Suppressor macrophage treated with lipopolysaccharide for 4 hours (primary cell): Measurements from ENCODE around the gene SLX1B.
"Not testable (repeated sequence)": the region's sequence is repeated elsewhere in the genome, so short reads cannot be mapped to it uniquely, and the experiment has no call there.

Experiments
- DNase-seq: peaks from one replicate; pipeline ENCODE4 v3.0.0-alpha.2; 2020

SLX1B gene

DNA sequence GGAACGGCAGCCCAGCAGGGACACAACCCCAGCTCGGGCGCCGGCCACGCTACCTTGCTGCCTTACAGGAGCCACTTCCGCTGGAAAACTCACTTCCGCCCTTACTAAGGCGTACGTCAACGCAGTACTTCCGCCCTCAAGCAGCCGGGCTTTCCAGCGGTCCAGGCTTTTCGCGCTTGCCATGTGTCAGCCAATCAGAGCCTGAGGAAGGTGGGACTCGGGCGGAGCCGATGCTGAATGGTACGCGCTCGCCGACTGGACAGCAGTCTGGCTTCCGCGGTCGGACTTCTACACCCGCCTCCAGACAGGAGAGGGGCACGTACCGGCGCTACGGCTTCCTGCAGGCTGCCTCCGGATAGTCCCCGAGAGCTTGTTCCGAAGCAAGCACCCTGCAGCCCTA lies at the start of gene SLX1B, which contains the start of gene BOLA2:
SLX1B (plus strand) TSS at position 265 of the 400 bp plus-strand sequence.
BOLA2 (minus strand) TSS at position 83 of the 400 bp plus-strand sequence. CDS start 98 bp downstream, outside the sequence.
- not testable (repeated sequence) for DNase-seq

DNA sequence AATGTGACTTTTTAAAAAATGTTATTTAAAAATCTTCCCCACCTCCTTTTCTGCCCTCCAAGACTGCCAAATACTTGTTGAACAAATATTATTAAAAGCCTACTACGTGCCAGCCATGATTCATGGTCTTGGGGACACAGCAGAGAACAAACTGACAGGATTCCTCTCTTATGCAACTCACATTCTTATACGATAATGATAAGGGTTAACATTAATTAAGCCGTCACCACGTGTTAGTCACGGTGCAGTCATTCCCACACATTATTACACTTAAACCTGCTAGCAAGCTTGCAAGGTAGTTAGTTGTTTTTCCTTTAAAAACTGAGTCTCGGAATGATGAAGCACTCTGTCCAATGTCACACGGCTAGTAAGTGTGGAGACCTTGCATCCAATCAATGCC lies 49.1 kb upstream of the SLX1B start:
- DNase-seq = not testable (repeated sequence)

DNA sequence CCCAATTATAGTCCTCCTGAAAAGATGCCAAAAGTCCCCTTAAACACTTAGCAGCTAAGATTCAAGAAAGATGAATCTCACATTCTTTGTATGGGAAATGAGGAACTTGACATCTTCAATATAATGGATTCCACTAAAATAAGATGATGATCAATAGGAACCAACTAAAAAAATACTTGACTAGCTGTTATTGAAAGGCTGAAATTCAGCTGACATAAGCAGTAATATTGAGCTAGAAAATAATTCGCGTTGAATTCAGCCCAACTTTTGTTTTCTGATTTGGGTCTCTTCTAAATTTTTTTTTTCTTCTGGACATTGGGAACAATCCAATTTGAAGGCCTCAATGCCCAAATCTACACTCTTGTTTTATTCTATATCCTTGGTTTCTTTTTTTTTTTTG lies 30.7 kb upstream of the SLX1B start:
- not testable (repeated sequence) for DNase-seq

DNA sequence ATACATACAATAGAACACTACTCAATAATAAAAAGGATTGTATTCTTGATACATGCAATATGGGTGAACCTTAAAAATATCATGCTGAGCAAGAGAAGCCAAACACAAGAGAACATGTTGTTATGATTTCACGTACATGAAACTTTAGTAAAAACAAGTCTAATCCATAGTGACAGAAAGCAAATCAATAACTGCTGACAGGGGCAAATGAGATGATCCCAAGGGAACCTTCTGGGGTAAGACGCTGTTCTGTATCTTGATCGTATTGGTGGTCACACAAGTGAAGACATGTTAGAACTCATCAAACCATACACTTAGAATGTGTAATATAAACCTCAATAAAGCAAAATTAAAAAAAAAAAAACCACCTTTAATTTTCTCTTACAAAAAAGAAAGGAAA lies 28.9 kb upstream of the SLX1B start:
- not testable (repeated sequence) for DNase-seq

GRCh38 chr16:29453754-29454153 lies 579 bp upstream of the SLX1B start:
- not testable (repeated sequence) for DNase-seq

GRCh38 chr16:29454828-29455227 lies 495 bp downstream of the SLX1B start:
- not testable (repeated sequence) for DNase-seq

DNA sequence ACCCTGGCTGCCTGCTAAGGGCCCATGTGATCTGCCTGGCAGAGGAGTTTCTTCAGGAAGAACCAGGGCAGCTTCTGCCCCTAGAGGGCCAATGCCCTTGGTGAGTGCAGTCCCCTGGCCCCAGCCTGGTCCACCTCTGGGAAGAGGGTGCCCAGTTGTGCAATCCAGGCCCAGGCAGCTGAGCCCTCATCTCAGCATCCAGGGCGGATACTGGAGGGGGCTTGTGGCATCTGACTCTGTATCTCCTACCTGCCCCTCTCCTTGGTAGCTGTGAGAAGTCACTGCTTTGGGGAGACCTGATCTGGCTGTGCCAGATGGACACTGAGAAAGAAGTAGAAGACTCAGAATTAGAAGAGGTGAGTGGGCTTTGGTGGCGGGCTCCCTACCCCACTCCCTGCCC lies 3.3 kb downstream of the SLX1B start:
- DNase-seq = not testable (repeated sequence)

GRCh38 chr16:29459706-29460646 lies 5.6 kb downstream of the SLX1B start, which contains the start of gene SULT1A4:
Gene SULT1A4, plus strand, starts transcription at chr16:29459913. Its CDS starts 1,473 bp downstream, at chr16:29461386.
- DNase-seq = not testable (repeated sequence)

- not testable (repeated sequence) for DNase-seq
Observed at GRCh38 chr16:29460647-29461030, 6.3 kb downstream of the SLX1B start.

- not testable (repeated sequence) for DNase-seq
Observed at GRCh38 chr16:29465985-29466824, 11.9 kb downstream of the SLX1B start.

DNA sequence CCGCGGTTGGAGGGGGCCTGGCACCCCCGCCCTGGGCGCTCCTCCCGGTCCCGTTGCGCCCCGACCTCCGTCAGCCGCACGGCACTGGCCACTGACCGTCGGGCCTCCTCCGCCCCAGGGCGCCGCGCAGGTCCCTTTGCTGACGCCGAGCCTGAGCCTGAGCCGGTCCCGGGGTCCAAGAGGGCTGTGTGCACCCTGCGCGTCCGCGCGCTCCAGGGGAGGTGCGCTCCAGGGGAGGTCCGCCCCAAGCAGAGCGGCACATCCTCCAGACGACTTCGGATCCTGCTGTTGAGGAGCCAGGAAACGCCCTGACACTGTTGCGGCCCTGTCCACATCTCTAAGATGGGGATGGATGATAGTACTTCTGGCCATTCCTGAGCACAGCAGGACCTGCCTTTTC lies 12.6 kb downstream of the SLX1B start:
- not testable (repeated sequence) for DNase-seq

DNA sequence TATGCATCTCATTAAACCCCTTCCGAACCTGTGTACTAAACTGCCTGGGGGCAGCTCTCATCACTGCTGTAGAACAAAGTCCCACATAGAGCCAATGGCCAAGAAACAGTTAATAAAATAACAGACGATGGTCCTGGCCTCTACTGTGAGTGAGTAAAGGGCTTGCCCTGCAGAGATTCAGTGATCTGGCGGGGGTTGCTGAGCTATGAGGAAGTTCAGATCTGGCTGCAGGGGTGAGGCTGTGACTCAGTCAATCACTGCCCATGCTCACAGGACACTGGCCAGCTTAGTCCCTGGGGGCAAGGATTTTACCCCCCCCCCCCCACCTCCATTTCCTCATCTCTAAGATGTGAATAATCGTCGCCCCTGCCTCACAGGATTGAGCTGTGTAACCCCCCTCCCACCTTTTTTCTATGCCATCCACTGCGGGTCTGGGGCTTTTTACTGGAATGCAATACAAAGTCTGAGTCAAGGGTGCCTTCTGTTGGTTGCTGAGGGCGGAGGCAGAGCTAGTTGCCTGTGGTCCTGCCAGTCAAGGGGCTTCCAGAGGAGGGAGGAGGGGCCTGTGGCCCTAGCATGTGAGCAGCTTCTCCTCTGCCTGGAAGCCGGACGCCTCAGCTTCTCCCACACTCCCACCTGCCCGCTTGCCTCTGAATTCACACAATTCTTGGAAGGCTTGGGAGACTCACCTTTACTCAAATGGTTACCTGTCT lies 13.5 kb downstream of the SLX1B start:
- DNase-seq = not testable (repeated sequence)

DNA sequence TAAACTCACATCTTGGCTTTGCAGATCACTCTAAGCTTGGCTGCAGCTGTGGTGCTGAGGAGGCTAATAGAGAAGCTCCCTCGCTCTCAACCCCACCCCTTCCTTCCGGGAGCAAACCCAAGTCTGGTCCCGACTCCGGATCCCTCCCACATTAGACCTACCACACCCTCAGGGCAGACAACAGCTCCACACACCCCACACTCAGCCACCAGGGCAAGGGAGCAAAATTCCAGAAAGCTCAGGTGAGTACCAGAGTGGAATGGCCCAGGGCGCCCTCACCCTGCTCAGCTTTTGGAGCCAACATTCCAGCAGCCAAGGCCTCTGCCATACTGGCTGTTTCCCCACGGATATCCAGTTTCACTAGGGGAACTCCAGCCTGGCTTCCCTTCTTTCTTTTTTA lies 15.3 kb downstream of the SLX1B start:
- not testable (repeated sequence) for DNase-seq

DNA sequence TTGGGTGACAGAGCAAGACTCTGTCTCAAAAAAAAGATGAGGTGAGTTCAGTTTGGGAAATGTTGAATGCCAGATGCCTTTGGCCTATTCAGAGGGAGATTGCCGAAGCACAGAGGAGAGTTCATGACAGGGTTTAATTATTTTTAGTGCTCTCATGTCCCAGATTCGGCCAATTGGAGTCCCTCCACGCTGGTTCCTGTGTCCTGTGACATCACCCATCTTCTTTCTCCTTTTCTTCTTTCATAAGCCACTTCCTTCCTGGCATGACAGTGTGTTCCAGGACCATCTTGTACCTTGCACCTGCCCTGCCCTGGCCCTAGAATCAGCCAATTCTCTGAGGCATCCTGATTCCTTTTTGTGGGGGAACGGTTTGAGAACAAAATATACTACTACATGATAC lies 17.7 kb downstream of the SLX1B start:
- not testable (repeated sequence) for DNase-seq

GRCh38 chr16:29482276-29482675 lies 27.9 kb downstream of the SLX1B start:
- not testable (repeated sequence) for DNase-seq

DNA sequence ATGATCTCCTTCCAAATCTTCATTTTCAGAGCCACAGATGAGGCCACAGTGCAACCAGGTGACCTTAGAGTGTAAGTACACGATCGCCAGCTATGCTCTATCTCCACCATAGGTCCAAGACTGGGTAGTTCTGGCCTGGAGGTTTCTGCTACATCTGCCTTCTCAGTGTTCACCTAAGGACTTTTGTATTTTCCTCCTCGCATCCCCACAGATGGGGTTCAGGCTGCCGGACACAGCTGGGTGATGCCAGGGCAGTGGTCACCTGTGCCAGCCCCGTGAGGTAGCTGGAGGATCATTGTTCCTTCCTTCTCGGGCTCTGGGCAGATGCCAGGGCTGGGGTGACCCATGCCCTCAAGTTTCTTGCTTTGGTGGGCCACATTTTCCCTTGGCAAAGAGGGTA lies 52.0 kb downstream of the SLX1B start, which contains the start of gene NPIPB12:
NPIPB12 (minus strand) TSS at position 101 of the 400 bp plus-strand sequence.
- DNase-seq = not testable (repeated sequence)
